GM19025 (cell line): Measurements from ENCODE around the gene FBRSL1.

ENCODE experiments used
- ATAC-seq: cut with Tn5 transposase; IDR thresholded peaks from one replicate; pipeline ENCODE4 v1.9.1; 2021; ENCODE audit warnings: mild to moderate bottlenecking, low read depth, moderate library complexity; ENCODE audit not compliant: unreplicated experiment

The FBRSL1 gene

GRCh38 chr12:132536102-132536876 is 46.3 kb downstream of the FBRSL1 start:
- ATAC-seq = no peak

- no peak for ATAC-seq
Observed at GRCh38 chr12:132537049-132537448, 47.1 kb downstream of the FBRSL1 start.

GRCh38 chr12:132537836-132538662 is 48.1 kb downstream of the FBRSL1 start:
- ATAC-seq = no peak

- ATAC-seq = no peak
Observed at GRCh38 chr12:132538663-132538990, 48.7 kb downstream of the FBRSL1 start.

GRCh38 chr12:132539016-132539773 is 49.2 kb downstream of the FBRSL1 start:
- ATAC-seq = no peak

- no peak for ATAC-seq
Observed at GRCh38 chr12:132540436-132540835, 50.5 kb downstream of the FBRSL1 start.

GRCh38 chr12:132541200-132541599 is 51.2 kb downstream of the FBRSL1 start:
- ATAC-seq = no peak

GRCh38 chr12:132541996-132542395 is 52.0 kb downstream of the FBRSL1 start:
- no peak for ATAC-seq

- no peak for ATAC-seq
Observed at GRCh38 chr12:132542661-132543060, 52.7 kb downstream of the FBRSL1 start.

- ATAC-seq = no peak
Observed at GRCh38 chr12:132543298-132544079, 53.5 kb downstream of the FBRSL1 start.

- no peak for ATAC-seq
Observed at GRCh38 chr12:132544080-132544397, 54.1 kb downstream of the FBRSL1 start.

- no peak for ATAC-seq
Observed at GRCh38 chr12:132544498-132544897, 54.5 kb downstream of the FBRSL1 start.

- no peak for ATAC-seq
Observed at GRCh38 chr12:132545164-132545953, 55.4 kb downstream of the FBRSL1 start.

GRCh38 chr12:132545955-132546354 is 56.0 kb downstream of the FBRSL1 start:
- no peak for ATAC-seq

GRCh38 chr12:132546647-132547046 is 56.7 kb downstream of the FBRSL1 start:
- ATAC-seq = no peak

- ATAC-seq = no peak
Observed at GRCh38 chr12:132547205-132547740, 57.3 kb downstream of the FBRSL1 start.

- ATAC-seq = no peak
Observed at GRCh38 chr12:132548430-132549058, 58.6 kb downstream of the FBRSL1 start.

- ATAC-seq = no peak
Observed at GRCh38 chr12:132549059-132549458, 59.1 kb downstream of the FBRSL1 start.
